Activated CD8-positive, alpha-beta memory T cell treated with anti-CD3 and anti-CD28 coated beads for 36 hours (primary cell): ENCODE measurements around the gene FHL2. TPM values are rescaled to one million over a fixed set of nuclear protein-coding genes. Genes with fewer than 3 reads are reported as not detected.

Experiments used
- CTCF ChIA-PET: fragments of 350-600 bp; sonication (Branson Sonifier 250); formaldehyde crosslinking; loops from one replicate; lab custom pipeline; 2021; ENCODE audit warnings: antibody characterized with exemption; lab: Charles Lee
- POLR2A ChIA-PET: fragments of 350-600 bp; sonication (Branson Sonifier 250); formaldehyde crosslinking; loops from one replicate; lab custom pipeline; 2021; ENCODE audit warnings: antibody characterized with exemption; lab: Charles Lee
- total RNA-seq, 2 experiments: library from RNA; stranded (reverse); gene quantifications; one replicate each; pipeline ENCODE4 v1.2.3, GENCODE V29; 2021

The FHL2 gene
- total RNA-seq, 2 experiments from 2014 or later: 2.5 to 2.8 TPM

- CTCF ChIA-PET: interaction anchor here (0.7 to 1.6 kb wide), 4 partner anchors 8 to 25 kb away, joined by 3 to 6 read pairs (median 4); no protein-coding TSS in a partner anchor
- POLR2A ChIA-PET: interaction anchor here (0.6 to 0.9 kb wide), 2 partner anchors 25 to 756 kb away, joined by 5 to 10 read pairs; no protein-coding TSS in a partner anchor
Observed at GRCh38 chr2:105330681-105331375, 68.0 kb downstream of the FHL2 start.

- CTCF ChIA-PET: interaction anchor here (0.7 to 1.6 kb wide), 4 partner anchors 9 to 24 kb away, joined by 3 to 6 read pairs (median 4); no protein-coding TSS in a partner anchor
- POLR2A ChIA-PET: interaction anchor here (0.6 to 2.5 kb wide), 3 partner anchors 8 to 757 kb away, joined by 5 to 12 read pairs (median 10); partner anchors contain the start of gene C2orf49
Observed at GRCh38 chr2:105329561-105330495, 69.0 kb downstream of the FHL2 start, which contains the start of gene TGFBRAP1. Gene TGFBRAP1, minus strand, starts transcription at chr2:105329735. Its CDS starts 21,434 bp downstream, at chr2:105308301.

GRCh38 chr2:105329197-105329554 is 69.7 kb downstream of the FHL2 start:
- CTCF ChIA-PET: interaction anchor here (0.8 to 1.6 kb wide), 2 partner anchors 11 to 41 kb away, joined by 3 read pairs; no protein-coding TSS in a partner anchor
- POLR2A ChIA-PET: interaction anchor here (2.5 kb wide), 1 partner anchor 9 kb away, joined by 12 read pairs; the partner anchor contains the start of gene C2orf49

- CTCF ChIA-PET: interaction anchor here (0.8 to 1.6 kb wide), 3 partner anchors 19 to 88 kb away, joined by 3 read pairs; no protein-coding TSS in a partner anchor
Observed at GRCh38 chr2:105328281-105329196, 70.3 kb downstream of the FHL2 start.

GRCh38 chr2:105327690-105328089 is 71.2 kb downstream of the FHL2 start:
- POLR2A ChIA-PET: interaction anchor here (0.6 to 2.5 kb wide), 2 partner anchors 10 to 14 kb away, joined by 6 to 12 read pairs; partner anchors contain the start of gene C2orf49
- CTCF ChIA-PET: interaction anchor here (1.5 to 1.6 kb wide), 2 partner anchors 19 to 87 kb away, joined by 3 read pairs; no protein-coding TSS in a partner anchor

More at GRCh38 chr2:105328281-105329196, 70.3 kb downstream of the FHL2 start:
- POLR2A ChIA-PET: interaction anchor here (2.5 kb wide), 1 partner anchor 9 kb away, joined by 12 read pairs; the partner anchor contains the start of gene C2orf49

- ChIA-PET POLR2A (interaction anchor here (0.6 kb wide), 1 partner anchor 13 kb away, joined by 6 read pairs; no protein-coding TSS in a partner anchor), CTCF (interaction anchor here (1.5 to 1.6 kb wide), 2 partner anchors 18 to 87 kb away, joined by 3 read pairs; no protein-coding TSS in a partner anchor)
Observed at GRCh38 chr2:105327271-105327670, 71.6 kb downstream of the FHL2 start.

GRCh38 chr2:105325389-105325963 is 73.4 kb downstream of the FHL2 start:
- CTCF ChIA-PET: no interaction called here
- POLR2A ChIA-PET: no interaction called here

- ChIA-PET POLR2A (no interaction called here), CTCF (no interaction called here)
Observed at GRCh38 chr2:105324732-105325131, 74.1 kb downstream of the FHL2 start.

GRCh38 chr2:105324101-105324500 is 74.8 kb downstream of the FHL2 start:
- POLR2A ChIA-PET: no interaction called here
- CTCF ChIA-PET: no interaction called here

GRCh38 chr2:105323111-105323510 is 75.7 kb downstream of the FHL2 start:
- CTCF ChIA-PET: no interaction called here
- POLR2A ChIA-PET: no interaction called here

GRCh38 chr2:105321875-105322646 is 76.8 kb downstream of the FHL2 start:
- ChIA-PET CTCF (interaction anchor here (0.6 kb wide), 1 partner anchor 244 kb away, joined by 3 read pairs; no protein-coding TSS in a partner anchor), POLR2A (no interaction called here)

- CTCF ChIA-PET: no interaction called here
- POLR2A ChIA-PET: no interaction called here
Observed at GRCh38 chr2:105320651-105321215, 78.1 kb downstream of the FHL2 start.

- ChIA-PET CTCF (interaction anchor here (1.6 kb wide), 1 partner anchor 23 kb away, joined by 4 read pairs; no protein-coding TSS in a partner anchor), POLR2A (no interaction called here)
Observed at GRCh38 chr2:105317937-105318336, 80.9 kb downstream of the FHL2 start.

GRCh38 chr2:105315314-105315713 is 83.5 kb downstream of the FHL2 start:
- POLR2A ChIA-PET: no interaction called here
- CTCF ChIA-PET: no interaction called here

GRCh38 chr2:105313877-105314276 is 85.0 kb downstream of the FHL2 start:
- ChIA-PET CTCF (no interaction called here), POLR2A (interaction anchor here (0.5 to 0.7 kb wide), 2 partner anchors 13 to 1200 kb away, joined by 3 to 6 read pairs; no protein-coding TSS in a partner anchor)
